ENCODE measurements around the gene MAP2K7. TPM values are rescaled to one million over a fixed set of nuclear protein-coding genes. Genes with fewer than 3 reads are reported as not detected.
"Not testable (repeated sequence)": the region's sequence is repeated elsewhere in the genome, so short reads cannot be mapped to it uniquely, and the experiment has no call there.

Gene MAP2K7
- total RNA-seq, 3 donors from 2014 or later: 13.3 to 17.1 (median 13.8) TPM

DNA sequence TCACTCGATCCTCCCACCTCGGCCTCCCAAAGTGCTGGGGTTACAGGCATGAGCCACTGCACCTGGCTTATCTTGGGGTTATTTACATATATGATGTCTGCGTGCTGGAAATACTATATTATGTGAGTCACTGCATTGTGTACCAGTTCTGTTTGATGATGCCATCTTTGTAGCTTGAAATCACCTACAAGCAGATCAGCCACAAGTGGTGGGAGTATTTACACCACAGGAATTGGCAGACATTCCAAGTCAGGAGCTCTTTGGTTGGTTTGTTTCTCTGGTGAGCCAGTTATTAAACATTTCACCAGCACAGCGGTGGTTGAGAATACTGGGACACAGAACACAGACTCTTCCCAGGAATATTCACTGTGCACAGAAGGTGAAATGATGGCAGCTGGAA, 44.3 kb downstream of the MAP2K7 start:
- intact Hi-C loops (cut with DNase I; ENCODE audit: low total_unique reads): no loop called here
- H3K36me3 ChIP-seq: no peaks in the 10 kb centered on the region
- H3K4me1 ChIP-seq: no peaks in the 10 kb centered on the region
- no peak overlapping the region for H3K27ac ChIP-seq
- H3K9me3 ChIP-seq: no peaks in the 10 kb centered on the region
- H3K27me3 ChIP-seq: no peaks in the 10 kb centered on the region
- H3K4me3 ChIP-seq: no peak overlapping the region
- no peak for DNase-seq (ENCODE audit: low spot score in 2 of 2)
- TF ChIP-seq, protein P1, sequence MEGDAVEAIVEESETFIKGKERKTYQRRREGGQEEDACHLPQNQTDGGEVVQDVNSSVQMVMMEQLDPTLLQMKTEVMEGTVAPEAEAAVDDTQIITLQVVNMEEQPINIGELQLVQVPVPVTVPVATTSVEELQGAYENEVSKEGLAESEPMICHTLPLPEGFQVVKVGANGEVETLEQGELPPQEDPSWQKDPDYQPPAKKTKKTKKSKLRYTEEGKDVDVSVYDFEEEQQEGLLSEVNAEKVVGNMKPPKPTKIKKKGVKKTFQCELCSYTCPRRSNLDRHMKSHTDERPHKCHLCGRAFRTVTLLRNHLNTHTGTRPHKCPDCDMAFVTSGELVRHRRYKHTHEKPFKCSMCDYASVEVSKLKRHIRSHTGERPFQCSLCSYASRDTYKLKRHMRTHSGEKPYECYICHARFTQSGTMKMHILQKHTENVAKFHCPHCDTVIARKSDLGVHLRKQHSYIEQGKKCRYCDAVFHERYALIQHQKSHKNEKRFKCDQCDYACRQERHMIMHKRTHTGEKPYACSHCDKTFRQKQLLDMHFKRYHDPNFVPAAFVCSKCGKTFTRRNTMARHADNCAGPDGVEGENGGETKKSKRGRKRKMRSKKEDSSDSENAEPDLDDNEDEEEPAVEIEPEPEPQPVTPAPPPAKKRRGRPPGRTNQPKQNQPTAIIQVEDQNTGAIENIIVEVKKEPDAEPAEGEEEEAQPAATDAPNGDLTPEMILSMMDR (IDR thresholded peaks at IDR 0.05): no peak
- TF ChIP-seq POLR2A (IDR thresholded peaks at IDR 0.05) (no peak), POLR2AphosphoS5 (IDR thresholded peaks at IDR 0.05) (no peak)

DNA sequence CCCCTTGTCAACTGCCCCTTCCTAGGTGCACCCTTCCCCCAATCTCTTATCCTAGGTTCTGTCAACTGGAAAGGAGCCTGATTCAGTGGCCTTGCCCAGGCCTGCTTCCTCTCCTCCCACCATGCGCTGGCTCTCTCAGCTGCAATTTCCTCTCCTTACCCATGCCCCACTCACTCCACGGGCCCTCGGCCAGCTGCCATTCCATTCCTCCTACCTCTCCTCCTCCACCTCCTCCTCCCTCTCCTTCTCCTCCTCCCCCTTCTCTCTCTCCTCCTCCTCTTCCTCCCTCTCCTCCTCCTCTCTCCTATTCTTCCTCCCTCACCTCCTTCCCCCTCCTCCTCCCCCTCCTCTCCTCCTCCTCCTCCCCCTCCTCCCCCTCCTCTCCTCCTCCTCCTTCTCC, 49.4 kb downstream of the MAP2K7 start:
- intact Hi-C loops (cut with DNase I; ENCODE audit: low total_unique reads): no loop called here
- Histone ChIP-seq H3K27me3 (no peaks in the 10 kb centered on the region), H3K36me3 (no peaks in the 10 kb centered on the region), H3K9me3 (no peaks in the 10 kb centered on the region), H3K27ac (peak overlapping the region in 1 of 2 donors; percentile 26), H3K4me3 (no peak overlapping the region), H3K4me1 (no peaks in the 10 kb centered on the region)
- no peak for TF ChIP-seq POLR2AphosphoS5 (IDR thresholded peaks at IDR 0.05)
- TF ChIP-seq POLR2A (IDR thresholded peaks at IDR 0.05): no peak
- TF ChIP-seq, protein P1 (IDR thresholded peaks at IDR 0.05): no peak
- no peak for DNase-seq (ENCODE audit: low spot score in 2 of 2)

GRCh38 chr19:7953576-7953975, 49.9 kb downstream of the MAP2K7 start:
- DNase-seq (ENCODE audit: low spot score in 2 of 2): no peak
- Histone ChIP-seq H3K4me3 (no peak overlapping the region), H3K27ac (no peak overlapping the region), H3K4me1 (no peaks in the 10 kb centered on the region), H3K36me3 (no peaks in the 10 kb centered on the region), H3K9me3 (no peaks in the 10 kb centered on the region), H3K27me3 (no peaks in the 10 kb centered on the region)
- no peak for TF ChIP-seq POLR2A (IDR thresholded peaks at IDR 0.05)
- TF ChIP-seq POLR2AphosphoS5 (IDR thresholded peaks at IDR 0.05): no peak
- TF ChIP-seq, protein P1 (IDR thresholded peaks at IDR 0.05): no peak
- intact Hi-C loops (cut with DNase I; ENCODE audit: low total_unique reads): no loop called here

DNA sequence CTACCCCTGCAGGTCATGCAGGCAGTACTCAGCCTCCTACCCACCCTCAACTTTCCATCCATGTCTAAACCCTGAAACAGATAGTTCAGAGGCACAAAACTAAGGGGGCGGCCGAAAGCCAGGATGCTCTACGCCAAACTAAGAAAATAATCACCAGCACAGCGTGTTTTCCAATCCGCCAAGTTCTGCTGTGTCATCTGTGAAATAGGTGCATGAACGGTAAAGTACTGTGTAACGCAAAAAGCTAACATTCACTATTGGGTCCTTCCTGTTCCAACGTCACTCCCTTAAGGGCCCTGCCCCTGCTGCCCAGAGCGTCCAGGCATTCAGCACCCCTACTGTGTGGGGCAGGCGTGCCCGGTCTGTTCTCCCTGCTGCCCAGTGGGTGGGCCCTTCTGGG, 52.0 kb downstream of the MAP2K7 start:
- Histone ChIP-seq H3K9me3 (no peaks in the 10 kb centered on the region), H3K27me3 (no peaks in the 10 kb centered on the region), H3K36me3 (no peaks in the 10 kb centered on the region), H3K4me3 (no peak overlapping the region), H3K27ac (no peak overlapping the region), H3K4me1 (no peaks in the 10 kb centered on the region)
- TF ChIP-seq POLR2A (IDR thresholded peaks at IDR 0.05) (no peak), POLR2AphosphoS5 (IDR thresholded peaks at IDR 0.05) (no peak)
- TF ChIP-seq, protein P1 (IDR thresholded peaks at IDR 0.05): no peak
- intact Hi-C loops (cut with DNase I; ENCODE audit: low total_unique reads): no loop called here
- DNase-seq (ENCODE audit: low spot score in 2 of 2): no peak

GRCh38 chr19:7959211-7959610, 55.5 kb downstream of the MAP2K7 start:
- TF ChIP-seq, protein P1 (IDR thresholded peaks at IDR 0.05): no peak
- TF ChIP-seq POLR2A (IDR thresholded peaks at IDR 0.05): no peak
- TF ChIP-seq POLR2AphosphoS5 (IDR thresholded peaks at IDR 0.05): no peak
- intact Hi-C loops (cut with DNase I; ENCODE audit: low total_unique reads): no loop called here
- no peak for DNase-seq (ENCODE audit: low spot score in 2 of 2)

DNA sequence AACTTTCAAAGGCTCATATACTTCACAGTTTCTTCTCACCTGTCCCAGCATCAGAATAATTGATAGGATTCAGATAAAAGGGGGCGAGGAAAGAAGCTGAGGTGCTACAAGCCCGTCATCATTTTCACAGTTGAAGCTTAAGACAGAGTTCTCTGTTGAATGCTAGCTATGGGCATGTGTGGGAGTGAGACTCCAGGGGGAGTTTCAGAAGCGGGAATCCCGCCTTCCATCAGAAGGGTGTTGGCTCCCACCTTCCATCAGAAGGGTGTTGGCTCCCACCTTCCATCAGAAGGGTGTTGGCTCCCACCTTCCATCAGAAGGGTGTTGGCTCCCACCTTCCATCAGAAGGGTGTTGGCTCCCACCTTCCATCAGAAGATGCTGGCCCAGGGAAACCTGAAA, 57.4 kb downstream of the MAP2K7 start:
- H3K36me3 ChIP-seq; H3K4me1 ChIP-seq; intact Hi-C loops (cut with DNase I; ENCODE audit: low total_unique reads); H3K9me3 ChIP-seq; H3K27ac ChIP-seq; H3K27me3 ChIP-seq; DNase-seq (ENCODE audit: low spot score in 2 of 2); H3K4me3 ChIP-seq: not testable (repeated sequence)

More at GRCh38 chr19:7959211-7959610, 55.5 kb downstream of the MAP2K7 start:
- Histone ChIP-seq H3K9me3 (no peaks in the 10 kb centered on the region), H3K27ac (no peak overlapping the region), H3K36me3 (no peaks in the 10 kb centered on the region), H3K27me3 (no peaks in the 10 kb centered on the region), H3K4me3 (no peak overlapping the region), H3K4me1 (no peaks in the 10 kb centered on the region)
